Caco-2 (cell line): ENCODE measurements around the gene SPOP. TPM values are rescaled to one million over a fixed set of nuclear protein-coding genes. Genes with fewer than 3 reads are reported as not detected.

Experiments
- BruUV-seq: library from RNA; stranded (reverse); fragments of 400-500 nt; replicated peaks from 2 replicates; lab custom pipeline; 2021; lab: Mats Ljungman, UMichigan
- CTCF ChIA-PET: fragments of 300-600 bp; sonication (Branson Sonifier 250); formaldehyde crosslinking; loops from one replicate; lab custom pipeline; 2022; ENCODE audit warnings: antibody characterized with exemption; lab: Charles Lee
- POLR2A ChIA-PET: fragments of 300-600 bp; sonication (Branson Sonifier 250); formaldehyde crosslinking; loops from one replicate; lab custom pipeline; 2022; ENCODE audit warnings: antibody characterized with exemption; lab: Charles Lee
- DNase-seq, 2 experiments: peaks; one replicate each; pipeline versions ENCODE4 v3.0.0 to v3.0.0-alpha.2; 2020 to 2022
- H3K27me3 ChIP-seq: replicated peaks from 2 replicates; pipeline ENCODE4 v1.6.0; 2011; ENCODE audit warnings: low read length; ENCODE audit not compliant: control insufficient read depth, insufficient read depth
- H3K36me3 ChIP-seq: 2 replicates; pipeline ENCODE4 v1.5.1; 2011; ENCODE audit warnings: low read length; ENCODE audit not compliant: control insufficient read depth, insufficient read depth
- H3K4me1 ChIP-seq: fragments of 250-450 bp; sonication (Bioruptor Pico); 2 replicates; pipeline ENCODE4 v1.5.1; 2020; ENCODE audit warnings: mild to moderate bottlenecking
- H3K4me3 ChIP-seq: 2 replicates; pipeline ENCODE4 v1.5.1; 2011; ENCODE audit warnings: low read depth, mild to moderate bottlenecking, control low read depth, low read length
- H3K9me3 ChIP-seq: fragments of 250-450 bp; sonication (Bioruptor Pico); 2 replicates; pipeline ENCODE4 v1.5.1; 2020; ENCODE audit warnings: mild to moderate bottlenecking, moderate library complexity
- H3K27ac Mint-ChIP-seq: one replicate; pipeline ENCODE4 v1.8.0; 2022; ENCODE audit warnings: mixed read lengths; ENCODE audit not compliant: unreplicated experiment
- H3K27me3 Mint-ChIP-seq: one replicate; pipeline ENCODE4 v1.8.0; 2022; ENCODE audit warnings: mixed read lengths; ENCODE audit not compliant: insufficient read depth, unreplicated experiment
- H3K36me3 Mint-ChIP-seq: one replicate; pipeline ENCODE4 v1.8.0; 2022; ENCODE audit warnings: mild to moderate bottlenecking, mixed read lengths; ENCODE audit not compliant: insufficient read depth, unreplicated experiment
- H3K4me1 Mint-ChIP-seq: one replicate; pipeline ENCODE4 v1.8.0; 2022; ENCODE audit warnings: low read depth, mixed read lengths; ENCODE audit not compliant: unreplicated experiment
- H3K4me3 Mint-ChIP-seq: one replicate; pipeline ENCODE4 v1.8.0; 2022; ENCODE audit warnings: mild to moderate bottlenecking, moderate library complexity, mixed read lengths; ENCODE audit not compliant: unreplicated experiment
- H3K9me3 Mint-ChIP-seq: one replicate; pipeline ENCODE4 v1.8.0; 2022; ENCODE audit warnings: mixed read lengths; ENCODE audit not compliant: unreplicated experiment
- intact Hi-C: fragments of 100-400 bp; cut with micrococcal nuclease; formaldehyde crosslinking; loops from one replicate; pipeline ENCODE4 v1.10.0; 2022; ENCODE audit not compliant: unreplicated experiment
- total RNA-seq: library from RNA; stranded (reverse); gene quantifications from 2 replicates; pipeline ENCODE4 v1.2.3, GENCODE V29; 2022
- TF ChIP-seq, protein P1 (sequence below), 2 experiments: fragments of 200-600 bp in 1 of 2; IDR thresholded peaks; 1 replicate in 1 of 2; 2 replicates in 1 of 2; pipeline versions ENCODE4 v1.5.1 to v1.8.0; 2011 to 2022; ENCODE audit warnings: antibody characterized with exemption in 1 of 2, control low read depth in 1 of 2, inconsistent platforms in 1 of 2, low read depth in 1 of 2, low read length in 1 of 2, mild to moderate bottlenecking in 1 of 2, moderate library complexity in 1 of 2; ENCODE audit not compliant: insufficient read depth in 1 of 2, severe bottlenecking in 1 of 2, unreplicated experiment in 1 of 2

The SPOP gene
- total RNA-seq, 1 experiment from 2014 or later: 70.2 TPM

DNA sequence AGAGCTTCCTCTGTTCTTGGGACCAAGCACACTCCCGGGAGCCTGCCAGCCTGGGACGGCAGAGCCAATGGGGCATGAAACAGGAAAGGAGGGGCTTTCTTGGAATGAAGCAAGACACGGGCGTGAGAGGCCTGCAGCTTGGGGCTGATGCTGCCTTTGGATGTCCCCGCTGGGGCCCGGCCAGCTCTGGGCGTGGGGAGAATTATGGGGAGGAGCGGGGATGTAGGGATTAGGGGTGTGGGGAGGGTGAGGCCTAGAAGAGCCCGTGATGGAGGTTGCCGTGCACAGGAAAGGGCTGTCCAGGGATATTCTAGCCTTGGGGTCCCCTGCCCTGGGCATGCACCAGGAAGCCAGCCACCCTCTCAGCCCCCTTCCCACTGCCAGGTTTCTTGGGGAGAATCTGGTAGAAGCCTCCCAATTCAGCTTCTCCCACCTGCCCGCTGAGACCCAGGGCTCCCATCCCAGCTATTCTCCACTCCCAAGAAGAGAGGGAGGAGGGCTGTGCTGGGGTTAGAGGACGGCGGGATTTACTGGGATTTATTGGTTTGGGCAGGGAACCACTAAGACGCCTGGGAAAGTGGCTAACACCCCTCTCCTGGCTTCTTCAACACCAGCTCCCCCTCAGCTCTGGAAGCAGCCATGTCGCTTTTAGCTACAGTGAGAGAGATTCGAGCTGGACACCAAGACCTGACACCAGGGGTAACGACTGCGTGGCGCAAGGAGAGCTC is 122.2 kb downstream of the SPOP start:
- H3K27ac Mint-ChIP-seq: no peak overlapping the region
- Histone ChIP-seq H3K4me1 (peaks cover 5% of the 10 kb centered on the region; the same call in 1 of the 2 replicates), H3K4me3 (no peak overlapping the region), H3K9me3 (no peaks in the 10 kb centered on the region), H3K27me3 (no peaks in the 10 kb centered on the region), H3K36me3 (no peaks in the 10 kb centered on the region)
- TF ChIP-seq, protein P1, sequence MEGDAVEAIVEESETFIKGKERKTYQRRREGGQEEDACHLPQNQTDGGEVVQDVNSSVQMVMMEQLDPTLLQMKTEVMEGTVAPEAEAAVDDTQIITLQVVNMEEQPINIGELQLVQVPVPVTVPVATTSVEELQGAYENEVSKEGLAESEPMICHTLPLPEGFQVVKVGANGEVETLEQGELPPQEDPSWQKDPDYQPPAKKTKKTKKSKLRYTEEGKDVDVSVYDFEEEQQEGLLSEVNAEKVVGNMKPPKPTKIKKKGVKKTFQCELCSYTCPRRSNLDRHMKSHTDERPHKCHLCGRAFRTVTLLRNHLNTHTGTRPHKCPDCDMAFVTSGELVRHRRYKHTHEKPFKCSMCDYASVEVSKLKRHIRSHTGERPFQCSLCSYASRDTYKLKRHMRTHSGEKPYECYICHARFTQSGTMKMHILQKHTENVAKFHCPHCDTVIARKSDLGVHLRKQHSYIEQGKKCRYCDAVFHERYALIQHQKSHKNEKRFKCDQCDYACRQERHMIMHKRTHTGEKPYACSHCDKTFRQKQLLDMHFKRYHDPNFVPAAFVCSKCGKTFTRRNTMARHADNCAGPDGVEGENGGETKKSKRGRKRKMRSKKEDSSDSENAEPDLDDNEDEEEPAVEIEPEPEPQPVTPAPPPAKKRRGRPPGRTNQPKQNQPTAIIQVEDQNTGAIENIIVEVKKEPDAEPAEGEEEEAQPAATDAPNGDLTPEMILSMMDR (IDR thresholded peaks at IDR 0.05; ENCODE audit: insufficient read depth in 1 of 2, low read depth in 1 of 2, low read length in 1 of 2, severe bottlenecking in 1 of 2, unreplicated experiment in 1 of 2): no peak
- ChIA-PET CTCF (interaction anchor here (0.5 to 4.3 kb wide), 39 partner anchors 9 to 377 kb away, joined by 3 to 106 read pairs (median 5); partner anchors contain the start of genes FAM117A, KAT7, NGFR and PHB1), POLR2A (interaction anchor here (0.6 kb wide), 1 partner anchor 29 kb away, joined by 13 read pairs; no protein-coding TSS in a partner anchor)
- intact Hi-C loops: loop anchor here (1.0 kb wide), 5 partner anchors 41 to 240 kb away; no protein-coding TSS in a partner anchor
- DNase-seq: no peak
- no peaks in the 10 kb centered on the region for H3K36me3 Mint-ChIP-seq
- H3K4me3 Mint-ChIP-seq: peak overlapping the region; percentile 27
- peaks cover 15% of the 10 kb centered on the region for H3K4me1 Mint-ChIP-seq
- BruUV-seq: no TSS peak
- H3K27me3 Mint-ChIP-seq: peaks cover 6% of the 10 kb centered on the region
- no peaks in the 10 kb centered on the region for H3K9me3 Mint-ChIP-seq

DNA sequence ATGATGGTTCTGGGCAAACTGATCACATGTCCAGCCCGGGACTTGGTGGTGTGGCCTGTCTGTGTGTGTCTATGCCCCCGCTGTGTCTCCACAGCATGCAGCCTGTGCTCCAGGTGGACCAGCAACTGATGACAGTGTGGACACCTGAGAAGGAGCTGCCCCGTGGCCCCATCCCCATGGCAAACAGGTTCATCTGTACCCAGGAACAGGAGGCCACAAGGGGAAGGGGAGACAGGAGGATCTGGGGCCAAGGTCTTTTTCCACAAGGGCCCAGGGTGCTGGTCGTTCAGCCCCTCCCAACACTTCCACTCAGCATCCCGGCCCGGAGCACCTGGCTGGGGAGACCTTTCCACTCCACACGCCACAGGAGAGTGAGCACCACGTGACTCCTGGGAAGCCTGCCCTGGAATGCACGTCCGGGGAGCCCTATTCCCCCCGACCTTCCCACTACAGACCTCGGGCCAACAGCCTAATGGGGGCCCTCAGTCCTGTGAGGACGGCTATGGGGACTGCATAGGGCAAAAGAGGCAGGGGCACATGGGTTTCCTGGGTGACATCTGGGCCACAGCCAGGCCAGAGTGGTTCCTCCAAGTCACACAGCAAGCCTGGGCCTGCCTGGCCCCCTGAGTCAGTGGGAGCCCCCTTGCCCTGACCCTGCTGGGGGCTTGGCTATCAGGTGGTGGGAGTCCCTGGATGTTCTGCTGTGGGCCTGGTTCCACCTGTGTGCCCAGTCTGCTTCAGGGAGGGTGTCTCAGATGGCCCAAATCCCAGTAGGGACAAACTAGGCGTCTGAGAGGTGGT is 123.0 kb downstream of the SPOP start:
- Mint-ChIP-seq H3K36me3 (no peaks in the 10 kb centered on the region), H3K27ac (no peak overlapping the region), H3K4me3 (no peak overlapping the region), H3K9me3 (no peaks in the 10 kb centered on the region), H3K27me3 (peaks cover 6% of the 10 kb centered on the region), H3K4me1 (peaks cover 15% of the 10 kb centered on the region)
- TF ChIP-seq, protein P1 (IDR thresholded peaks at IDR 0.05; ENCODE audit: insufficient read depth in 1 of 2, low read depth in 1 of 2, low read length in 1 of 2, severe bottlenecking in 1 of 2, unreplicated experiment in 1 of 2): no peak
- POLR2A ChIA-PET: no interaction called here
- CTCF ChIA-PET: interaction anchor here (1.2 to 4.3 kb wide), 13 partner anchors 10 to 378 kb away, joined by 3 to 106 read pairs (median 13); partner anchors contain the start of genes NGFR and PHB1
- DNase-seq: peak in 1 of 2 experiments; percentile 48
- BruUV-seq: no TSS peak
- no peaks in the 10 kb centered on the region for H3K9me3 ChIP-seq
- intact Hi-C loops: no loop called here
- peaks cover 5% of the 10 kb centered on the region; the same call in 1 of the 2 replicates for H3K4me1 ChIP-seq
- H3K4me3 ChIP-seq: no peak overlapping the region
- H3K36me3 ChIP-seq: no peaks in the 10 kb centered on the region
- no peaks in the 10 kb centered on the region for H3K27me3 ChIP-seq
